ENCODE results near the gene HOXA11.

Gene HOXA11

DNA sequence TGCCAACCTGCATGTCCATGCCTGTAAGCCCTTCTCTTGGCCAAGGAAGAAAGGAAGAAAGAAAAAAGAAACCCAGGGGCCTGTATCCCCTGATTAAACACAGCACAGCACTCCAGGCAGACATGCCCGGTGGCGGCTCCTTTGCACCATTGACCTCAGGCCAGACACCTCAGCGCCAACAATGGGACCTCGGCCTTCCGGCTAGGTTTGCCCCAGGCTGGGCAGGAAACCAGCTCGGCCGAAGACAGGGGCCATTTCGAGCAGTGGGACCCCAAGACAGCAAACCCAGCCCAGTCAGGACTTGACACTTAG is 13.8 kb downstream of the HOXA11 start:
- DNase-seq = no peak

DNA sequence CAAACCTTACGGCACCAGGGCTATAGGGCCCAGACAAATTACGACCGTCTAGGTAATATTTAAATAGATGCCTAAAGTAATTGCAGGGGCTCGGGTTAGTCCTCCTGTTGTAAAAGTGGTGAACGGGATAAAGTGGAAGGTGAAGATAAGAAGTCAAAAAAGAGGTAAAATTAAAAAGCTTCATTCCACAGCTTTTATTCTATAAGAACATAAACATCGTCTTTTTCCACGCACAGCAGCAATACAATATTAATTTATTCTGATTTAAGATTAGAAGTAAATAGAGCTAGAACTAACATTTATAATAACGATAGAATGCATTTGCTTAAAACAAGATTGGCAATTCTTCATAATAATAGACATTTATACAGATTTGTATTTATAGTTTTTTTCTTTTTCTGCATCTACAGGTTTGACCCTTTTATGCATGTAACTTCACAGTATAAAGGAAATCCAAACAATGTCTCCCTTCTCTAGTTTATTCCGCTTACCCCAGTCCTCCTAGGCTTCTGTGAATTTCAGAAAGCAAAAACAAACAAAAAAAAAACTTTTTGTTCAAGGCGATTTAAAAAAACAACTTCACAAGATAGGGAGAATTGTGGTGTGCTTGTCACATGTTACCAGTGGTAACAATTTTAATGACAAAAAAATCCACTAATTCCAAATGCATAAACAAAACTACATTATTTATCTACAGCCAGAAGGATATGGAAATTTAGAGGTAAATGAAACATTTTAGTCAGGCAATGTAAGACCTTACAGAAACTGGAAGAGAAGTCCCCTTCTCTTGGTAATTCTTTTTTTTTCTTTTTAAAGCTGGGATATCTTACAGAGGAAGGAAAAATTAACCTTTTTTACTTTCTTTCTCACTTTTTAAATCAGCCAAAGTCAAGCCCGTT is 14.4 kb downstream of the HOXA11 start:
- DNase-seq = no peak

GRCh38 chr7:27169658-27170425 is 15.2 kb downstream of the HOXA11 start:
- no peak for DNase-seq

DNA sequence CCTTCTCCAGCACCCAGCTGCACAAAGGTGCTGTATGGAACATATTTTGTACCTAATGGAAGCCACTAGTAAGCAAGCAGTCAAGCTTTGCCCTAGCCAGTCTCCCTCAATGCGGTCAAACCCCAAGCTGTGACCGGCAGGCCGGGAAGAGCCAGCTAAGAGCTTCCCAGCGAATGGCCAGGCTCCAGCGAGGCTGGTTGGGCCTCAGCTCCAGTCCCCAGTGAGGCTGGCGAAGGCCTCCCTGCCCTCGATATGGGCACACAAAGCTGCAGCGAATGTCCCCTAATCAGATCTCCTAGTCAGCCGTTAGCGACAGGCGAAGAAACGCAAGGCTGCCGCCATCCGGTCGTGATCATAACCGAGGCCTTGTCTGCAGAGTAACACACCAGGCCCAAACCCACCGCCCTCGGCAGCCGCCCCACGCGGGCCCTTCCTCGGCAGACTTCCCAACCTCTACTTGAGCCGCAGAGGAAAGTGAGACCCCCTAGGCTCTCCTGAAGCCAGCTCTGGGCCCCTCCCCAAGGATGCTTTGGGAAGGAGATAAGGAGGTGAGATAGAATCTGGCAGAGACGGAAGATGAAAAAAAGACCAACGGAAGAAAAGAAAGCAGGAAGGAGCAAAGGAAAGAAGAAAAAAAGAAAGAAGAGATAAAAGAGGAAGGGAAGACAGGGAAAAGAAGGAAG is 16.6 kb downstream of the HOXA11 start:
- DNase-seq = no peak

GRCh38 chr7:27167916-27168264 is 17.1 kb downstream of the HOXA11 start:
- no peak for DNase-seq

DNA sequence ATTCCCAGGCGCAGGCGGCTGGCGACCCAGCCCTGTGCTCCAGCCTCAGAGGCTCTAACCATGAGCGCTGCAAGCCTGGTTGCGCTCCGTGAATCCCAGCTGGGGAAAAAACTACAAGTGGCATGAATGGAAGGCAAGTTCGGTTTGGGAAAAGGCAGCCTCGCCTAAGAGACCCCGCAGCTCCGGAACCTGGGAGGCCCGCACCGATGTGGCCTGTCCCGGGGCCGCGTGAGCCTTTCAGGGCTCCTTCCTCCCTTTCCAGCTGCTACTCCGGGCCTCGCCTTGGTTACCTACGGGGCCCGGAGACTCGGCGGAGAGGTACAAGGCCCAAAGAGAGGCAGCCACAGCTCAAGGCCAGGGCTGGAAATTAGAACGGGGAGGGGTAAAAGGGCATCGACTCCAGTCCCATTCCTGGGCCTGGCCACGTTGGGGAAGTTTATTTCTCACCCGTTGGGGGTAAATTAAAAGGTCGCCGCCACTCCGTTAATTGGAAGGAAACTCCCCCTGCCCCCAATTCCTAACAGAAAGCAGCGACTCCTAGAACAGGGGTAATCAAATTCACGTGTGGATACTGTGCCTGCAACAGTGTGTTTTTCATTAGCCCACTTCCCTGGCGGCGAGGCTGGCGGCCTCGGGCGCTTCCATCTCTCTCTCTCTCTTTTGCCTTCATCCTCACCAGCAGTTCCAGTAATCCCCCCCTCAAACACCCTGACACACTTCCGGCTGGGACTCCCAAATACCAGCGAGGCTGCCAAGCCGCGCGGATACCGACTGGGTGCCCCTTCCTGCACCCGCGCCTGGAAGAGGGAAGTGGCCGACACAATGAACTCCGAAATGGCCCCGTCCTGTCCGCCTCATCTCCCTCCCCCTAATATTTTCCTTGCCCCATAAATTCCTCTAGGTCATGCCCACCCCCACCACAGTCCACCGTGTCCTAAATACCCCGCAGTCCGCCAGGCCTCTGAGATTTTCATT is 18.2 kb downstream of the HOXA11 start:
- no peak for DNase-seq

GRCh38 chr7:27165996-27166530 is 19.0 kb downstream of the HOXA11 start:
- no peak for DNase-seq

- no peak for DNase-seq
Measured at GRCh38 chr7:27165089-27165995, 19.7 kb downstream of the HOXA11 start, which contains the start of gene HOXA9. Gene HOXA9, minus strand, starts transcription at chr7:27165537. Its CDS starts 80 bp downstream, at chr7:27165457.

DNA sequence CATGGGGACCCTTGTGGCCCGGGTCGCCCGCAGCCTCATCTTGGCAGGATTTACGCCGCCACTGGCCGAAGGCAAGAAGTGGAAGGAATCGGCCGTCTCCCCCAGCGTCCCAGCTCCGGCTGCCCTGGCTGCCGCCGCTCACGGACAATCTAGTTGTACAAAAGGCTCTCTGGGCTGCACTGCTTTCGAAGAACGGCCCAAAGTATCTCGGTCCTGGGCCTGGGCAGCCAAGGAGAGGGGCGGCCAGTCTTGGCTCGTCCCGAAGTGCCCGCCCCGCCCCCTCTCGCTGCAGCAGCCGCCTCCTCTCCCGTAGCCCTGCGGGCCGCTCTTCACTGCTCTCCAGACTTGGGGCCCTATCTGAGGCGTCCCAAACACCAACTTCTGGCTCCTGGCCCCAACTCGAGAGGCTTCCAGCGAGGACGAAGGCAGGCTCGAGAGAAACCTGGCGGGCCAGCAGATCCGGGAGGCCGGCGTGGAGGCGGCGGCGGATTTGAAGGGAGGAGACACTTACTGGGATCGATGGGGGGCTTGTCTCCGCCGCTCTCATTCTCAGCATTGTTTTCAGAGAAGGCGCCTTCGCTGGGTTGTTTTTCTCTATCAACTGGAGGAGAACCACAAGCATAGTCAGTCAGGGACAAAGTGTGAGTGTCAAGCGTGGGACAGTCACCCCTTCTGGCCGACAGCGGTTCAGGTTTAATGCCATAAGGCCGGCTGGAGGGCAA is 20.5 kb downstream of the HOXA11 start:
- no peak for DNase-seq

- no peak for DNase-seq
Measured at GRCh38 chr7:27164045-27164366, 21.0 kb downstream of the HOXA11 start.

- DNase-seq = no peak
Measured at GRCh38 chr7:27163288-27164044, 21.6 kb downstream of the HOXA11 start.

GRCh38 chr7:27162561-27163287 is 22.3 kb downstream of the HOXA11 start:
- DNase-seq = no peak

DNA sequence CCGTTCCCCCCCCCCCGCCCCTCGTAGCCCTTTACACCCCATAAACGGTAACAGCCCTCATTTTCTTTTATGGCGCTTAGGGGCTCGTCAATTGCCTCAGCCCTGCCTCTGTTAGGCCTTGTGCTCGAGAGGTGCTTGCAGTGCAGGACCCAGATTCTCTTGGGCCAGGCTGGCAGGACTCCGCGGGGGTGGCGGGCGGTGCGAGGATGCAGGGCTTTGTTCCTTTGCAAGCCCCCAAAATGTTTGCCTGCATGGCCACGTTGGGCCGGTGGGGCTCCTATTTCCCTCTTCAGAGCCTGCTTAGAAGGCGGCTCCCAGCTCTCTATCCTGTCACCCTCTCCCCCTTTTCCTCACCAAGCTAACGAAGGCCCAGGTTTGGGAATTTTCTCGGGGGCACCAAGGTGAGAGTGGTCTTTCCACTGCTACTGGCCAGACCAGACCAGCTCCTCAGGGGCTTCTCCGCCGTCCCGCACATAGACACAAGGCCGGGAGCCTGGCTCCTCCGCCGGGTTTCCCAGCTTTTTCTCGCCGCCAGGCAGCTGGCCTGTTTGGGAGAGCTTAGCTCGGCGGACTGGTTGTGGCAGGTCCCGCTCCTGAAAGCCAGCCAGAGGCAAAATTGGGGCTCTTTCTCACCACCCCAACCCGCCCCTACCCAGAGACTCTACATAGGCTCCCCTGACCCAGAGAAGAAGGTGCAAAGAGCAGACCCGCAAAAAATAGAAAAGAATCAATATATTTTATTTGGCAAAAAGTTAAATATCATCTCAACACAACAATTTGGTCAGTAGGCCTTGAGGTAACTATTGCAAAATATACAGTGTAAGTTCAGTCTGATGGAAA is 23.1 kb downstream of the HOXA11 start:
- no peak for DNase-seq

DNA sequence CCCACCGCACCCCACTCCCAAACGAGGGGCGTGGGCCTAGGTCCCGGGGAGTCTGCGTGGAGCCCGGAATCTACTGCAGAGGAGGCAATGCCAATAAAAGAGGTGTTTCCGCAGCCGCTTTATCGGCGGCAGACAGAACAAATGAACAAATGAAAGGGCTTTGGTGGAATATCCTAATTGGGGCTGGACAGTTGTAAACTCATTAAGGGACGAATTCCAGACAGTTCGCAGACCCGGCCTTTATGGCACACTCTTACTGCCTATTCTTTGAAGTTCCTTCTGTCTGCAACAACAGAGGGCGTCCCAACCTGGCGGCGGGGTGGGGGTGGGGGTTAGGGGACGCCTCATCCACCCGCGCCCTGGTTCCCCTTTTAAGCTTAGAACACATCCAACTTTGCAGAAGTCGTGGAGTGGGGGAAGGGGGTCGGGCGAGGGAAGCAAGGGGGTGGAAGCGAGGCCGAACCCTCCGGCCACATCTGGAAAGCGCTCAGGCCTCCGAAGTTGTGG is 23.8 kb downstream of the HOXA11 start:
- peak in 2 of 56 donors; percentile 13 to 46 for DNase-seq

DNA sequence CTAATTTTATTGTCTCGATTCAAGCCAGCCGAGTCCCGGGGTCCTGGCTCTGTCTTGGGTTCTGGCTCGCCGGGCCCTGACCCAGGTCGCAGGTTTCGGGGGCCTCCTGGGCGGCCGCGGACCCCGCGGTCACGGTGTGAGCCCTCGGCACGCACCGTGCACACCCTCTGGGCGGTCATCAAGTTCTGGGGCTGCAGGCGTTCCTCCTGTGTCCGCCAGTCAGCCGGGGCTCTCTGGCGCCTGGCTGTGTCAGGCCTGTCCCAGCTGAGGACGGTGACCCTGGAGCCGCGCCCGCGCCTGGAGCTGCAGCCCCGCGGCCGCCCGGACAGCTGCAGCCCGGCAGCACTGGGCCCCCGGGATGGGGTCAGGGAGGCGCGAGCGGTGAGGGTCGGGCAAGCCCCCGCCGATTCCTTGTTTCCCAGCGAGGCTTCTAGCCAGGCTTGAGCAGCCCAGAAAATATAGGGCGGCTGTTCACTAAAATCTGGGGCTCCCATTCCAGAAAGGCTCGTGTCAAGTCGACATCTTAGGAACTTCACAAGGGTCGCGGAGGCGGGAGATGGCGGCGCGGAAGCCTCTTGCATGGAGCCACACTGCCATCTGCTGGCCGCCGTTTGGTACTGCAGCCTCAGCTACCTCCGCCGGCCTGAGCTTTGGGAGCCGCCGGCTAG is 24.4 kb downstream of the HOXA11 start:
- DNase-seq = peak in 54 of 56 donors; percentile 6 to 90 (median 62)

DNA sequence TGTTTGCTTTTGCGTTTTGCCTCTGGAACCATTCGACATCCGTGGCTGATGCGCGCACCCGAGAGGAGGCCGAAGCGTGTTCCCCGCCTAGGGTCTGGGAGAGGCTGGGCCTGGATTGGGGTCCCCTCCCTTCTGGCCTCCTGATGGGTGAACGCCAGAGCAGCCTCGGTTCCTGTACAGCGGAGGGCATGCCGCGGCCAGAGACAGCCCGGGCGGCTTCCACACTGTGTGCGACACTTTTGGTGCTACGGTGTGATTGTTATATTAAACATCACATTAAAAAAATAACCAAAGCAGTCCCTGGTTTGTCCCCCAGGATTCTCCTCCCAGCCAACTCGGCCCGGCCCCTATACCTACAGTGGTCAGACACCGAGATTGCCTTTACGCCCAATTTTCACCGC is 24.9 kb downstream of the HOXA11 start:
- DNase-seq = no peak

All from nucleus accumbens (tissue), 56 donors.